Activated naive CD4-positive, alpha-beta T cell treated with anti-CD3 and anti-CD28 coated beads, Interleukin-2, amount 10 ng/mL, durations not matched to agents 7 days and 5 days (primary cell): ENCODE data around the gene OOSP3.
"Not testable (repeated sequence)": the region's sequence is repeated elsewhere in the genome, so short reads cannot be mapped to it uniquely, and the experiment has no call there.

Source experiments
- CTCF ChIA-PET: fragments of 350-600 bp; sonication (Branson Sonifier 250); formaldehyde crosslinking; loops from one replicate; lab custom pipeline; 2021; ENCODE audit warnings: antibody characterized with exemption; lab: Charles Lee
- DNase-seq: peaks from one replicate; pipeline ENCODE4 v3.0.0-alpha.2; 2020
- H3K27ac Mint-ChIP-seq: one replicate; pipeline ENCODE4 v1.8.0; 2021; ENCODE audit warnings: mild to moderate bottlenecking, moderate library complexity, mixed read lengths
- H3K27me3 Mint-ChIP-seq: one replicate; pipeline ENCODE4 v1.8.0; 2021; ENCODE audit warnings: mild to moderate bottlenecking, mixed read lengths
- H3K36me3 Mint-ChIP-seq: one replicate; pipeline ENCODE4 v1.8.0; 2021; ENCODE audit warnings: mixed read lengths
- H3K4me1 Mint-ChIP-seq: one replicate; pipeline ENCODE4 v1.8.0; 2021; ENCODE audit warnings: mixed read lengths
- H3K4me3 Mint-ChIP-seq: one replicate; pipeline ENCODE4 v1.8.0; 2021; ENCODE audit warnings: mild to moderate bottlenecking, moderate library complexity, mixed read lengths
- H3K9me3 Mint-ChIP-seq: one replicate; pipeline ENCODE4 v1.8.0; 2021; ENCODE audit warnings: mixed read lengths

Gene OOSP3

GRCh38 chr11:59878575-59878974, at the start of gene OOSP3:
TSS of gene OOSP3 (plus strand) at chr11:59878782. CDS start at chr11:59878809, 27 bp downstream.
- H3K4me3 Mint-ChIP-seq, result no peak within 1 kb of the TSS
- CTCF ChIA-PET, result no interaction called here
- H3K27ac Mint-ChIP-seq, result no peak within 1 kb of the TSS
- H3K27me3 Mint-ChIP-seq, result no peaks in the 10 kb centered on the region
- H3K9me3 Mint-ChIP-seq, result no peaks in the 10 kb centered on the region
- DNase-seq, result no peak
- no peaks in the 10 kb centered on the region for H3K4me1 Mint-ChIP-seq
- H3K36me3 Mint-ChIP-seq, result no peaks in the 10 kb centered on the region

- Mint-ChIP-seq H3K4me3 (no peak overlapping the region), H3K4me1 (no peaks in the 10 kb centered on the region), H3K36me3 (no peaks in the 10 kb centered on the region), H3K27ac (peak overlapping the region; percentile 11), H3K27me3 (peaks cover 8% of the 10 kb centered on the region), H3K9me3 (no peaks in the 10 kb centered on the region)
- DNase-seq, result no peak
- CTCF ChIA-PET, result no interaction called here
Measured at GRCh38 chr11:59829358-59829757, 49.2 kb upstream of the OOSP3 start.

- Mint-ChIP-seq H3K36me3 (no peaks in the 10 kb centered on the region), H3K27ac (no peak overlapping the region), H3K27me3 (peaks cover 4% of the 10 kb centered on the region), H3K4me1 (no peaks in the 10 kb centered on the region), H3K4me3 (no peak overlapping the region), H3K9me3 (no peaks in the 10 kb centered on the region)
- DNase-seq, result no peak
- CTCF ChIA-PET, result no interaction called here
Measured at GRCh38 chr11:59833602-59834001, 45.0 kb upstream of the OOSP3 start.

- Mint-ChIP-seq H3K4me3 (no peak overlapping the region), H3K9me3 (no peaks in the 10 kb centered on the region), H3K4me1 (no peaks in the 10 kb centered on the region), H3K36me3 (no peaks in the 10 kb centered on the region), H3K27ac (no peak overlapping the region), H3K27me3 (peaks cover 11% of the 10 kb centered on the region)
- DNase-seq, result no peak
- CTCF ChIA-PET, result no interaction called here
Measured at GRCh38 chr11:59839615-59840014, 39.0 kb upstream of the OOSP3 start.

GRCh38 chr11:59841514-59841913, 37.1 kb upstream of the OOSP3 start:
- Mint-ChIP-seq H3K9me3 (no peaks in the 10 kb centered on the region), H3K27me3 (peaks cover 11% of the 10 kb centered on the region), H3K27ac (no peak overlapping the region), H3K4me1 (no peaks in the 10 kb centered on the region), H3K4me3 (no peak overlapping the region), H3K36me3 (no peaks in the 10 kb centered on the region)
- no peak for DNase-seq
- CTCF ChIA-PET, result no interaction called here

- Mint-ChIP-seq H3K27ac (no peak overlapping the region), H3K4me3 (no peak overlapping the region), H3K36me3 (no peaks in the 10 kb centered on the region), H3K4me1 (no peaks in the 10 kb centered on the region), H3K27me3 (peaks cover 11% of the 10 kb centered on the region), H3K9me3 (no peaks in the 10 kb centered on the region)
- DNase-seq, result no peak
- CTCF ChIA-PET, result no interaction called here
Measured at GRCh38 chr11:59842316-59842715, 36.3 kb upstream of the OOSP3 start.

- H3K9me3 Mint-ChIP-seq, result no peaks in the 10 kb centered on the region
- no peaks in the 10 kb centered on the region for H3K4me1 Mint-ChIP-seq
- no peak within 1 kb of the TSS for H3K4me3 Mint-ChIP-seq
- CTCF ChIA-PET, result interaction anchor here (0.6 kb wide), 1 partner anchor 38 kb away, joined by 3 read pairs; no protein-coding TSS in a partner anchor
- no peak within 1 kb of the TSS for H3K27ac Mint-ChIP-seq
- H3K27me3 Mint-ChIP-seq, result peaks cover 11% of the 10 kb centered on the region
- no peak for DNase-seq
- H3K36me3 Mint-ChIP-seq, result no peaks in the 10 kb centered on the region
Measured at GRCh38 chr11:59845399-59845798, 33.2 kb upstream of the OOSP3 start, which contains the start of gene CBLIF. TSS of gene CBLIF (minus strand) at chr11:59845499. CDS start at chr11:59845453, 46 bp downstream.

GRCh38 chr11:59846556-59846955, 32.0 kb upstream of the OOSP3 start:
- no peak for DNase-seq
- no peak overlapping the region for H3K4me3 Mint-ChIP-seq
- H3K4me1 Mint-ChIP-seq, result no peaks in the 10 kb centered on the region
- H3K27ac Mint-ChIP-seq, result peak overlapping the region; percentile 4
- CTCF ChIA-PET, result no interaction called here
- H3K36me3 Mint-ChIP-seq, result no peaks in the 10 kb centered on the region
- peaks cover 11% of the 10 kb centered on the region for H3K27me3 Mint-ChIP-seq
- peaks cover 2% of the 10 kb centered on the region for H3K9me3 Mint-ChIP-seq

GRCh38 chr11:59847626-59848025, 31.0 kb upstream of the OOSP3 start:
- Mint-ChIP-seq H3K4me3 (no peak overlapping the region), H3K36me3 (no peaks in the 10 kb centered on the region), H3K4me1 (no peaks in the 10 kb centered on the region), H3K27ac (no peak overlapping the region), H3K27me3 (peaks cover 8% of the 10 kb centered on the region), H3K9me3 (peaks cover 2% of the 10 kb centered on the region)
- DNase-seq, result no peak
- CTCF ChIA-PET, result no interaction called here

GRCh38 chr11:59848439-59848838, 30.1 kb upstream of the OOSP3 start:
- CTCF ChIA-PET, DNase-seq, H3K27ac Mint-ChIP-seq, H3K27me3 Mint-ChIP-seq, H3K4me3 Mint-ChIP-seq, H3K9me3 Mint-ChIP-seq, H3K36me3 Mint-ChIP-seq, H3K4me1 Mint-ChIP-seq: not testable (repeated sequence)

GRCh38 chr11:59849129-59849528, 29.5 kb upstream of the OOSP3 start:
- Mint-ChIP-seq H3K4me1 (no peaks in the 10 kb centered on the region), H3K36me3 (no peaks in the 10 kb centered on the region)
- CTCF ChIA-PET, result no interaction called here

GRCh38 chr11:59849551-59849950, 29.0 kb upstream of the OOSP3 start:
- H3K27me3 Mint-ChIP-seq, CTCF ChIA-PET, H3K36me3 Mint-ChIP-seq: not testable (repeated sequence)

More at GRCh38 chr11:59849129-59849528, 29.5 kb upstream of the OOSP3 start:
- no peak for DNase-seq
- Mint-ChIP-seq H3K9me3 (peaks cover 2% of the 10 kb centered on the region), H3K27ac (no peak overlapping the region), H3K27me3 (peaks cover under 1% of the 10 kb centered on the region), H3K4me3 (no peak overlapping the region)

GRCh38 chr11:59851416-59851815, 27.2 kb upstream of the OOSP3 start:
- H3K4me1 Mint-ChIP-seq, H3K9me3 Mint-ChIP-seq, H3K27ac Mint-ChIP-seq, CTCF ChIA-PET, H3K4me3 Mint-ChIP-seq, H3K36me3 Mint-ChIP-seq, H3K27me3 Mint-ChIP-seq, DNase-seq: not testable (repeated sequence)

More at GRCh38 chr11:59849551-59849950, 29.0 kb upstream of the OOSP3 start:
- H3K4me1 Mint-ChIP-seq, H3K4me3 Mint-ChIP-seq, H3K9me3 Mint-ChIP-seq, DNase-seq, H3K27ac Mint-ChIP-seq: not testable (repeated sequence)

- Mint-ChIP-seq H3K27ac (no peak overlapping the region), H3K36me3 (no peaks in the 10 kb centered on the region), H3K4me3 (no peak overlapping the region), H3K9me3 (peaks cover 2% of the 10 kb centered on the region), H3K4me1 (peaks cover 27% of the 10 kb centered on the region), H3K27me3 (no peaks in the 10 kb centered on the region)
- DNase-seq, result no peak
- CTCF ChIA-PET, result interaction anchor here (0.7 kb wide), 1 partner anchor 88 kb away, joined by 3 read pairs; no protein-coding TSS in a partner anchor
Measured at GRCh38 chr11:59854871-59855270, 23.7 kb upstream of the OOSP3 start.

- Mint-ChIP-seq H3K4me1 (peaks cover 27% of the 10 kb centered on the region), H3K9me3 (no peaks in the 10 kb centered on the region), H3K36me3 (peaks cover 1% of the 10 kb centered on the region), H3K27me3 (peaks cover 4% of the 10 kb centered on the region), H3K4me3 (no peak overlapping the region), H3K27ac (peak overlapping the region; percentile 70)
- CTCF ChIA-PET, result no interaction called here
- peak; percentile 25 for DNase-seq
Measured at GRCh38 chr11:59857439-59858434, 20.8 kb upstream of the OOSP3 start.
